Stimulated activated naive CD4-positive, alpha-beta T cell treated with Interleukin-2 at 50 U/mL for 16 hours (primary cell): ENCODE results near the gene NOP14.
"Not testable (repeated sequence)": the region's sequence is repeated elsewhere in the genome, so short reads cannot be mapped to it uniquely, and the experiment has no call there.

Source experiments
- DNase-seq: peaks from one replicate; lab custom pipeline; 2025; lab: John Stamatoyannopoulos, UW

Gene NOP14

GRCh38 chr4:2961811-2962441, 1.3 kb downstream of the NOP14 start:
- peak; percentile 74 for DNase-seq

DNA sequence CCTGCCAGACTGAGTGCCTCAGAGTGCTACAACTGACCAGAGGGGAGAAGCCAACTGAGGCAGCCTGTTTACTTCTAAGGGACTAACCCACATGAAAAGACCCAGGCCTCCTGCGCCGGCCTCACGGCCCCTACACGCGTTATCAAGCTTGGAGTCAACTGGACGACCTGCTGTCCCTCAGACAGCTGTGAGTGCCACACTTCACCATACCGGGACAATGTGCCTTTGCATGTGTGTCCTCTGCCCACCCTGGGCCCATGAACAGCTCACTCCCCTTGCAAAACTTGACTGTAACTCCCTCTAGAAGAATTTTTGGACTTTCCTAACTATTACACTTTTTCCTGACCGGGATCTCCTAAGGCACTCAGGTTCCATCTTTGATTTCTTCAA, 1.8 kb downstream of the NOP14 start:
- DNase-seq = no peak

DNA sequence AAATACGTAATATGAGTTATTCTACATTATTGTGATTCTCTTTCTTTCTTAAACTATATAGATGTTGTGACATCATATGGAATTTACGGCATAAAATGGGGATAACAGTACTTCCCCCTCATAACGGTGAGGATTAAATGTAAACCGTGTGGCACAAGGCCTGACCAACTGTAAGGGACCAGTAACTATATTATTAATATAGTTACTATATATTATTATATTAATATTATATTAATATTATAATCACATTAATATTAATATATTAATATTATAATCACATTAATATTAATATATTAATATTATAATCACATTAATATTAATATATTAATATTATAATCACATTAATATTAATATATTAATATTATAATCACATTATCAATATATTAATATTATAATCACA, 2.8 kb downstream of the NOP14 start:
- not testable (repeated sequence) for DNase-seq

DNA sequence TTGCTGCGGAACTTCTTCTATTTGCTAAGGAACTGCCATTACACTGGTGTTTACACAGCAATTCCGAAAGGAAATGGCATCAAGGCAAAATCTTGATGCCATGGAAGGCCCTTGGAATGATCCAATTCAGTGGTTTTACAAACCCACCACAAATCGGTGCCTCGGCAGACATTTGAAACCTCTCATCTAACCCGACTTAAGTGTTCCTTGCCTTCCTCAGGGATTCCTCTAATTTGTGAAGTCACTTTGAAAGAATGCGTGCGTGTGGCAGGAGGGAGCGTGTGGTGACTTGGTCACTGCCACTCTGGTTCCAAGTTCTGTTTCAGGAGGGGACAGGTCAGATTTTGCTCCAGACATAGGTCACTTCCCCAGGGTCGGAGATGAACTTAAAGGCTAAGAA, 4.8 kb downstream of the NOP14 start:
- DNase-seq = no peak

- DNase-seq = not testable (repeated sequence)
Observed at GRCh38 chr4:2955186-2956044, 7.8 kb downstream of the NOP14 start.

GRCh38 chr4:2954358-2955185, 8.6 kb downstream of the NOP14 start:
- peak; percentile 85 for DNase-seq

DNA sequence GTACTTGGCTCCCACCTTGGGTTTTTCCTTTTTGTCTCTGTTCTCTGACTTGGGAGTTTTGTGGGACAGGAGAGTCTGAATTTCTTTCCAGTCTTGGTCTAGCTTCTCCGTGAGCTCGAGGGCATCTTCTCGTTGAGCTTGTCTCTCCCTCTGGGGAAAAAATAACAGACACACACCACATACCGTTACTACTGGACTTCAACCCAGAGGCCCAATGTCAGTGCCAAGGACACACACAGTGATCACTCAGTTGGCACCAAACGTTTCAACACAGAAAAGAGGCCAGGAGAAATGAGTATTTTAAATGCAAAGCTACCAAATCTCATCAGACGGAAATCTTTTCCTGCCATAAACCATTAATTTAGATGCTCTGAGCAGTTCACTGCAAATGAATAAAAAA, 9.7 kb downstream of the NOP14 start:
- DNase-seq = no peak

- DNase-seq = no peak
Observed at GRCh38 chr4:2950221-2950989, 12.8 kb downstream of the NOP14 start.

GRCh38 chr4:2949782-2950125, 13.5 kb downstream of the NOP14 start:
- DNase-seq = no peak

- DNase-seq = peak; percentile 10
Observed at GRCh38 chr4:2948895-2949781, 14.1 kb downstream of the NOP14 start.

DNA sequence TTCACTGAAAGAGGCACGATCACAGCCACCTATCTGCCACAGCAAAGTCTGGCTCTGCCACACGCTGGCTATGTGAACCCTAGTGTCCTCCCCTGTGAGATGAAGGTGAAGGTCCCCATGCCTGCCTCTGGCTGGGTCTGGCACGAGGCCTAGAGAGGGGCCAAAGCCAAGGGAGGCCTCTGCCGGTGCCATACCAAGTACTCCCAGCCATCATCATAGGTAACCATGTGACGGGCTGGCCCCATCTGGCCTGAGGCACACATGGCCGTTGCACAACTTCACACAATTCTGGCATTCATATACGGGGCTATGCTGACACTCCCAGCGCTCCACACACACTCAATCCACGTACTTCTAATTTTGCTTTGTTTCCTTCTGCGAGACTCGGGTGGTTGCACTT, 15.3 kb downstream of the NOP14 start:
- DNase-seq = no peak

DNA sequence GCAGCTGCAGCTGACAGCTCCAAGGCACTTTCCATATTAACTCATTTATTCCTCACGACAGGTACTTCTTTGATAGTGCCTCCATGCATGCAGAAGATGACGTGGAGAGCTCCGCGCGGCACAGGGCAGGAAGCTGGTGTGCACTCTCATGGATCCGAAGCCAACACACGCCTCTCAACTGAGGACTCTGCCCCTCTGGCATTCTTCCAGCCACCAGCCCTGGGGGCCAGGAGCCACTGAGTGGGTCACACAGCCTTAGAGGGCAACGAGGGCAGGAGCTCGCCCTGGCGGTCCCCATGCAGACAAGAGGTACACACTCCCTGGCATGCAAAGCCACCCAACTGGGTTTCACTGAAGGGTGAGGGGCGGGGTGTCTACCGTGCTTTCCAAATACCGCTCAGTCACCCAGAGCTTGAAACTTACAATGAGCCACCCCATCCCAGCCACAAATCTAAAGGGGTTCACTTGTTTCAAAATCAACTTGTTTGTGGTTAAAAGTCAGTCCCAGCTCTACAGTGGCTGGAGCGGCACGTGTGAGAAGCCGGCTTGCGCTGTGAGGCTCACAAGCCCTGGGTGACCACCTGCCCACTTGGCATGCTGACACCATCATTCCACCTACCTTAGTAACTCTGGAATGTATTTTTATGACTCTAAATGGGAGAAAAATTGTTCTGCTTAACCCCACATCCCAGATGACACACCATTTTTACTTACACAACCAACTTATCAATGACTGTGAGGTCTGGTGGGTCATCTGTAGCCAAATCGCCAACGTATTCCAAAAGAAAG, 16.2 kb downstream of the NOP14 start:
- DNase-seq = no peak

DNA sequence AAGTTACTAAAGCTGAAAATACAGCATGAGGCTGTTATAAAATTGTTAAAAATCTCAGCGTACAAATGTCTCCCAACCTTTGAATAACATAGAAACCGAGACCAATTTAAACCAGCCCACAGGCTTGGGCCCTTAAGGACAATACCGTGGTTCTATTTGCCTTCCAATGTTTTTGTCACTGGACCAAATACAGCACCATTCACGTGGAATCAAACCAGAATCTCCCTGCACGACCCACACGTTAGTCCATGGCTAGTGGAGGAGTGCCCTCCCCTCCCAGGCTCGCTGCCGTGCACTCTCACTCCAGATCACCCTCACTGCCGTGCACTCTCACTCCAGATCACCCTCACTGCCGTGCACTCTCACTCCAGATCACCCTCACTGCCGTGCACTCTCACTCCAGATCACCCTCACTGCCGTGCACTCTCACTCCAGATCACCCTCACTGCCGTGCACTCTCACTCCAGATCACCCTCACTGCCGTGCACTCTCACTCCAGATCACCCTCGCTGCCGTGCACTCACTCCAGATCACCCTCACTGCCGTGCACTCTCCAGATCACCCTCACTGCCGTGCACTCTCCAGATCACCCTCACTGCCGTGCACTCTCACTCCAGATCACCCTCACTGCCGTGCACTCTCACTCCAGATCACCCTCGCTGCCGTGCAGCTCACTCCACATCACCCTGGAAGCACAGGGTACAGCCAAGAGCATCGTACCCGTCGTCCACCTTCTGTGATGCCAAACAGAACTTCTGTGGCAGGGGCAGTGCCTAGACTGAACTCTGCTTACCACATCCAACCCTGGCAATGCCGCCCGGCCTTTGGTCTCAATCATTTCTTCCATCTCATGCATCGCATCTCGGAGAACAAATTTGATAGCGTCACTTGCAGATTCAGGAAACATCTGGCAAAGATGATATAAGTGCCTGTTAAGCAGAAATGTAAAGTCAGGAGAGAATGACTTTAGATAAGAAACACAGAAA, 17.3 kb downstream of the NOP14 start:
- DNase-seq = not testable (repeated sequence)

DNA sequence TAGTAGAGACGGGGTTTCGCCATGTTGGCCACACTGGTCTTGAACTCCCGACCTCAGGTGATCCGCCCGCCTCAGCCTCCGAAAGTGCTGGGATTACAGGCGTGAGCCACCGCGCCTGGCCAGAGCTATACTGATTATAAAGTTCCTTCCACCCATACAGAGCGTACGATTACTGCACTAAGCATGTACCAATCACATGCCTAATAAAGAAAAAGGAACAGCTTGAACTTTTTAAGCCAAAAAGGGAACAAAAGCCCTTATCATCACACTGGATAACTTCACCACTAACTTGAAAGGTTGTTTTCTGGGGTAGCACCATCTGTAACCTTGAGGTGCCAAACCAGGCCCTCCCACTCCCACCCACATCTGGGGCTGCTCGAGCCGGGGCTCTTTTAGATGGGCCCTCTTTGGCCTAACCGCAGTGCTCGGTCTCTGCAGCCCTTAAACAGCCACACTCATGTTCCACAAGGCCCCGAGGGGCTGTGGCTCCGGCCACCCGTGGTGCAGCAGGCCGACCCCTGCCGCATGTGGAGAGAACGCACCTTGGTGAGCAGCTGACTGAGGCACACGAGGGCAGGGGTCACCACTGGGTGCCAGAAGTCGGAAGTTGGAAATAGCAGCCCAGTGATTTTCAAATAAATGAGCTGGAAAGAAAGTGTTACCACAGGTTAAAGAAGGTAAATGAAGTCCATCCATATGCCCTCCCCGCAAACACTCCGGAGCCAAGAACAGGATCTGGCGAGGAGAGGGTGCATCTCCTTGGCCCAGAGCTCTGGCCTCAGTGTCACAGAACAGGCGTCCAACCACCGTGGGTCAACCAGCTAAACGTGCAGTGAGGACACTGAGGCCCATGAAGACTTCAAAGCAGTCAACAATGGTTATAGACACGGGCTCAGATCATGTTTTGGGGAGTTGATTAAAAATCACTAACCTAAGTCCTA, 18.4 kb downstream of the NOP14 start:
- no peak for DNase-seq

DNA sequence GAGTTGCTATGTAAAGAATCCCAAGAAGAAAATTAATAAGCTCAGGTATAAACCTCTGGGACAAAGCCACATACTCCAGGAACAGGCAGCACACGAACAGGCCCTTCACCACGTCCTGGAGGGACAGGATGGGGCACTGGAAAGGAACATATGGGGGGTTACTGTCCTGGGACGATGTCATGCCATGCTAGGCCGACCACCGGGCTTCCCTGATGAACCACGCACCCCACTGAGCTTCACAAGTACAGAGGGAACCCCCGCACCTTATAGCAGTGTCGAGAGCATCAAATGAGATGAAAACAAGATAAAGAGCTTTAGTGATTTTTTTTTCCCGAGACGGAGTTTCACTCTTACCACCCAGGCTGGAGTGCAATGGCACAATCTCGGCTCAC, 19.1 kb downstream of the NOP14 start:
- no peak for DNase-seq

DNA sequence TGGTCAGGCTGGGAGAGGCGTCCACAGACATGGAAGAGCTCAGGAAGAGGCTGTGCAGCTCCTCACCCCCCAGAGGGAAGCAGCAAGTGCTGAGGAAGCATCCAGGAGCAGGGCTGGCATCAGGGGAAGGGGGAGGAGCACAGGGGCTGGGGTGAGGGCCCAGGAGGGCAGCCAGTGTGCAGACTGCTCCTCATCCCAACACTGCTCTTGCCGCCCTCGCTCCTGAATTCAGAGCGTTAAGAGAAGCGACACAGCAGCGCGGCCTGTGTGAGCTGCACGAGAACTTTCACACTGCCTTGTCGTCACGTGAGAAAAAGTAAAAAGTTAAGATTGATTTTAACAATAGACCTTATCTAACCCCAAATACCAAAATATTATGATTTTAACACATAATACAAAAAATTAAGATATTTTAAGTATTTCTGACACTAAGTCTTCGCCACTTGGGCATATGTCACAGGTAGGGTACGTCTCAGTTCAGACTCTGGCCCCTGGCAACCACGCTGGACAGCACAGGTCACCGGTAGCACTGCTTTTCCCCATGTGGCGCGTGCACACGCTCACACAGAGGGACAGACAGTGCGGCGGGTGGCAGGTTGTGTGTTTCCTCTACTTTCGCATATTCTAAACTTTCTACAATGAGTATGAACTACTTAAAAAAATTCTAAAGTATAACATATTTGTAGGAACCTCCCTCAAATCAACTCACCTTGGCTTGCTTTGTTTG, 19.7 kb downstream of the NOP14 start:
- DNase-seq = no peak
